C4-2B (cell line): ENCODE measurements around the gene FSTL4.

Experiments used
- H3K27ac ChIP-seq: fragments of 450-650 bp; 2 replicates; pipeline ENCODE4 v1.5.1; 2017
- ZFX ChIP-seq: fragments of 450-650 bp; IDR thresholded peaks from 2 replicates; pipeline ENCODE4 v1.6.1; 2017
- TF ChIP-seq, protein P1 (sequence below): fragments of 450-650 bp; conservative IDR thresholded peaks from 2 replicates; pipeline ENCODE4 v1.5.1; 2017; ENCODE audit warnings: mild to moderate bottlenecking

Gene FSTL4

DNA sequence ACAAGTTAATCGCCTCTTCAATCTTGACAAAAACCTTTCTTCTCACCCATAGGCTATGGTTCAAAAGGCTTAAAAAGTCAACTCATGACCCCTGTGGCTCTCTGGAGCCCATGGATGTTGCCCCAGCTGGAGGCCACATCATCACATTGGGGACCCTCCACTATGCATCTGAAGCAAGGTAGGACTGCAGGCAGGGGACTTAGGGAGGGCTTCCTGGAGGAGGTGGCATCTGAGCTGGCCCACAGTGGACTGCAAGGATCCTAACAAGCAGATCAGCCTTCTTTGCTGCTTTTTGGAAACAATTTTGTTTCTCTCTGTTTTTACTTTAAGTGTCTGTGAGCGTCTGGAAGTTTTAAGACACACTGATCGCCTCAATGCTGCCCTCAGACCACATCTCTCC is 325.9 kb downstream of the FSTL4 start:
- TF ChIP-seq ZFX: no peak
- TF ChIP-seq, protein P1, sequence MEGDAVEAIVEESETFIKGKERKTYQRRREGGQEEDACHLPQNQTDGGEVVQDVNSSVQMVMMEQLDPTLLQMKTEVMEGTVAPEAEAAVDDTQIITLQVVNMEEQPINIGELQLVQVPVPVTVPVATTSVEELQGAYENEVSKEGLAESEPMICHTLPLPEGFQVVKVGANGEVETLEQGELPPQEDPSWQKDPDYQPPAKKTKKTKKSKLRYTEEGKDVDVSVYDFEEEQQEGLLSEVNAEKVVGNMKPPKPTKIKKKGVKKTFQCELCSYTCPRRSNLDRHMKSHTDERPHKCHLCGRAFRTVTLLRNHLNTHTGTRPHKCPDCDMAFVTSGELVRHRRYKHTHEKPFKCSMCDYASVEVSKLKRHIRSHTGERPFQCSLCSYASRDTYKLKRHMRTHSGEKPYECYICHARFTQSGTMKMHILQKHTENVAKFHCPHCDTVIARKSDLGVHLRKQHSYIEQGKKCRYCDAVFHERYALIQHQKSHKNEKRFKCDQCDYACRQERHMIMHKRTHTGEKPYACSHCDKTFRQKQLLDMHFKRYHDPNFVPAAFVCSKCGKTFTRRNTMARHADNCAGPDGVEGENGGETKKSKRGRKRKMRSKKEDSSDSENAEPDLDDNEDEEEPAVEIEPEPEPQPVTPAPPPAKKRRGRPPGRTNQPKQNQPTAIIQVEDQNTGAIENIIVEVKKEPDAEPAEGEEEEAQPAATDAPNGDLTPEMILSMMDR: no peak
- no peak overlapping the region for H3K27ac ChIP-seq

DNA sequence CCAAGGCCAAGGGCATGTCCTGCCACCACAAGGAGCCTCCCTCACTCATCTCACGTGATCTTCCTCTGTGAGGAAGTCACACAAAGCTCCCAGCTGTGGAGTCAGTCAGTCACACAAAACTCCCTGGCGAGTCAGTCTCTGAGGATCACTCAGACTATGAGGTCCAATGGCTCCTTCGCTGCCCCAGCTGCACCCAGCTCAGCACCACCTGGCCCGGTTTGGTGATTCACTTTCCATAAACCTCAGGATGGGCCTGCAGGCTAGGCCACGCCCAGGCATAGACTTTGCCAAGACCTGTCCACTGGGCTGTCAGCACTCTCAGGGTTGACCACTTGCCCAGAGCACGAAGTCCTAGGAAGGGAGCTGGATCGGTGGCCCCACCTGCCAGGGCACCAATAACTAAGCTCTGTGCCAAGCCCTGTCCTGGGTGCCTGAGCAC is 326.7 kb downstream of the FSTL4 start:
- no peak for TF ChIP-seq ZFX
- TF ChIP-seq, protein P1: no peak
- no peak overlapping the region for H3K27ac ChIP-seq

DNA sequence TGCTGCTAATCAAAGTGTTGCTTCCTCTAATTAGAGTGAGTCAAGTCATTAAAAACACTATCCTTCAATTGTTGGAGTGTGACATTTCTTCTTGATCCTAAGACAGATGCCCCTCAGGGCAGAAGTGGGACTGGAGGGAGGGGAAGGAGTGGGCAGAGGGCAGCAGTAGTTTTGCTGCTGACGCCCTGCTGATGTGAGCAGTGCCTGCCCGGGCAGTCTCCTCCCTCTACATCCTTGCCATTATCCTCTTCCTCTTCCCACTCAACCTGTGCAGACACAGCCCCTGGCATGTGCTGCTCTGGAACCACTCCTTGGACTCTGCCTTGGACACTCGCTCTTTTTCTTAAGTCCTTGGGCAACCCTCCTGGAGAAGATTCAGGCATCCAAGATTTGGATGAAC is 328.0 kb downstream of the FSTL4 start:
- H3K27ac ChIP-seq: no peak overlapping the region
- TF ChIP-seq, protein P1: no peak
- TF ChIP-seq ZFX: no peak

DNA sequence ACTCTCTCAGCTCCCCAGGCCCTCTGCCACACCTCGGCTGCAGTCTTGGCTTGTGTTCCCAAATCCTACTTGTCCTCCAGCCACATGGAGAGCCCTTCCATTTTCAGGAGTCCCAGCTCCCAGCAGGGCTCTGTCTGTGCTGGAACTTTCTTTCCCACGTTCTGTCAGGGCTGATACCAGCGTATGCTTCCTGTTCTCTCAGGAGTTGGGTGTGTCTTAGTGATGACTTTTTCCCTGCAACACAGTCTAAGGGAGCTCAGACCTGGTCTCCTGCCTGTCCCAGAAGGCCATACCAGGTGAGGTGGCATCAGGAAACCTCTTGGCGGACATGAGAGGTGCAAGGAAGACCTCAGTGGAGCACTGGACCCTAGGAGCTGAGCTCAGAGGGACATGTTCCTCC is 334.0 kb downstream of the FSTL4 start:
- no peak for TF ChIP-seq ZFX
- TF ChIP-seq, protein P1: no peak
- H3K27ac ChIP-seq: no peak overlapping the region

DNA sequence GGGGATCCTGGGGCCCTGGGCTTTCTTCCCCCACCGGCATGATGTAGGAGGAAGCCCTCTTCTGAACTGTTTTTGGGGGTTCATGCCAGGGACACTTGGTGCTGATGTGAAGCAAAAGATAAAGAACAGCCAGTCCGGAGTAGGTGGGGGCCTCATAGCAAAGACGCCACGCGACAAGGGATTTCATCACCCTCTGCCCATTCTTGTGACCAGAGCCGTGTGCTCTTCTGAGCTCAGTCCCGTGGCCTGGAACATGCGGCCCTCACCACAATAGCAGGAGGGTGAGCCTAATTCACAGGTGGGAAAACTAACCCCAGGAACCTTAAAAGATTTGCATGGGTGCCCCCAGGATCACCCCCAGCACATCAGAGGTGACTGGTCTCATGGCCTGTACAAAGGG is 334.6 kb downstream of the FSTL4 start:
- no peak overlapping the region for H3K27ac ChIP-seq
- TF ChIP-seq, protein P1: no peak
- no peak for TF ChIP-seq ZFX

DNA sequence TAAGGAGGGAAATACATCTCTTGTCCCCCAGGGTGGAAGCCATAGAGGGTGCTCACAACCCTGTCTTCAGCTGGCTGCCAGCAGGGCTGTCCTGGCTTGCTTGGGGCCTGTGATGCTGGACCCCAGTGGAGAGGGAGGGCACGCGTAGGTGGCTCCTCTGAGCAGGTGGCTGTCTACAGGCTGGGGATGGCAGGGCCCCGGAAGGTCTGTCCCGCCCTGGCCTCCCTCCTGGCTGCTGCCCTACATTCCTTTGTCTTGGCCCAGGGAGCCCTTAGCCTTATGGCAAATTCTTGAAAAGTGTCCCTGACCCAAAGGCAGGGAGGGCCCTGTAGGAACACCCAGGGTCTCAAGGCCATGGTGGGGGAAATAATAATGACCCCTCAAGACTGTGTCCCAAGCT is 336.2 kb downstream of the FSTL4 start:
- TF ChIP-seq, protein P1: no peak
- TF ChIP-seq ZFX: no peak
- no peak overlapping the region; the same call in 1 of the 2 replicates for H3K27ac ChIP-seq

DNA sequence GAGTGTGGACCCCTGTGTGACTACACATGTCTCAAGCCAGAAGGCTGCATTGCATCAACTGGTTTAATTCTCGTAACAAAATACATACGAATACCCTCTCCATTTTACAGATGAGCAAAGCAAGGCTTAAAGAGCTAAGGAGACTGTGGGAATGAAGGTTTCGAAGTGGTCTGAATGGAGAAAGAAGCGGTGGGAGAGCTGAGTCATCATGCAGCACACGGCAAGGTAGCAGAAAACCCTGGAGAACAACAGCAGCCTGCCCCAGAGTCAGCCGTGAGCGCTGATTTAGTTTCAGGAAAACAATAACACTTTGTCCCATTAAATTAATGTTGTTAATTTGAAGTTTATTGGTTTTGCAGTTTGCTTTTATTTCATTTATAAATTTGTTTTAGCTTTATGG is 336.7 kb downstream of the FSTL4 start:
- TF ChIP-seq, protein P1: no peak
- TF ChIP-seq ZFX: no peak
- no peak overlapping the region for H3K27ac ChIP-seq
